ENCODE measurements around the gene ANKRD31.
A peak's percentile ranks its signal among the peaks of the same experiment; 100 is the strongest.
"Not testable (repeated sequence)": the region's sequence is repeated elsewhere in the genome, so short reads cannot be mapped to it uniquely, and the experiment has no call there.

ANKRD31 gene

GRCh38 chr5:75236322-75237316 lies at the start of gene ANKRD31:
Gene ANKRD31 (minus strand): TSS chr5:75236878. CDS start chr5:75236686, 192 bp downstream.
- FAIRE-seq (peak; percentile 86), DNase-seq (ENCODE audit: low spot score) (peak; percentile 94)

GRCh38 chr5:75286211-75286773 lies 49.6 kb upstream of the ANKRD31 start:
- DNase-seq (ENCODE audit: low spot score) (no peak), FAIRE-seq (no peak)

- no peak for FAIRE-seq
- no peak for DNase-seq (ENCODE audit: low spot score)
Observed at GRCh38 chr5:75282581-75282980, 45.9 kb upstream of the ANKRD31 start.

GRCh38 chr5:75281716-75282465 lies 45.2 kb upstream of the ANKRD31 start:
- DNase-seq (ENCODE audit: low spot score) (peak; percentile 38), FAIRE-seq (peak; percentile 86)

GRCh38 chr5:75279321-75279720 lies 42.6 kb upstream of the ANKRD31 start:
- FAIRE-seq = no peak

GRCh38 chr5:75277463-75277862 lies 40.8 kb upstream of the ANKRD31 start:
- FAIRE-seq (no peak), DNase-seq (ENCODE audit: low spot score) (no peak)

More at GRCh38 chr5:75279321-75279720, 42.6 kb upstream of the ANKRD31 start:
- no peak for DNase-seq (ENCODE audit: low spot score)

GRCh38 chr5:75275756-75276155 lies 39.1 kb upstream of the ANKRD31 start:
- DNase-seq (ENCODE audit: low spot score) (no peak), FAIRE-seq (no peak)

GRCh38 chr5:75275147-75275546 lies 38.5 kb upstream of the ANKRD31 start:
- FAIRE-seq = no peak

GRCh38 chr5:75274486-75274885 lies 37.8 kb upstream of the ANKRD31 start:
- no peak for DNase-seq (ENCODE audit: low spot score)
- FAIRE-seq = no peak

More at GRCh38 chr5:75275147-75275546, 38.5 kb upstream of the ANKRD31 start:
- DNase-seq (ENCODE audit: low spot score) = no peak

GRCh38 chr5:75270605-75271004 lies 33.9 kb upstream of the ANKRD31 start:
- not testable (repeated sequence) for DNase-seq (ENCODE audit: low spot score); FAIRE-seq

GRCh38 chr5:75265731-75266130 lies 29.1 kb upstream of the ANKRD31 start:
- DNase-seq (ENCODE audit: low spot score) (no peak), FAIRE-seq (no peak)

GRCh38 chr5:75262271-75262670 lies 25.6 kb upstream of the ANKRD31 start:
- no peak for DNase-seq (ENCODE audit: low spot score)

GRCh38 chr5:75260708-75261107 lies 24.0 kb upstream of the ANKRD31 start:
- DNase-seq (ENCODE audit: low spot score) (no peak), FAIRE-seq (no peak)

More at GRCh38 chr5:75262271-75262670, 25.6 kb upstream of the ANKRD31 start:
- FAIRE-seq = no peak

GRCh38 chr5:75250452-75250851 lies 13.8 kb upstream of the ANKRD31 start:
- not testable (repeated sequence) for FAIRE-seq; DNase-seq (ENCODE audit: low spot score)

- no peak for FAIRE-seq
- DNase-seq (ENCODE audit: low spot score) = no peak
Observed at GRCh38 chr5:75245023-75245422, 8.3 kb upstream of the ANKRD31 start.

GRCh38 chr5:75243510-75243909 lies 6.8 kb upstream of the ANKRD31 start:
- no peak for FAIRE-seq

GRCh38 chr5:75243100-75243499 lies 6.4 kb upstream of the ANKRD31 start:
- no peak for FAIRE-seq
- DNase-seq (ENCODE audit: low spot score) = no peak

More at GRCh38 chr5:75243510-75243909, 6.8 kb upstream of the ANKRD31 start:
- no peak for DNase-seq (ENCODE audit: low spot score)

GRCh38 chr5:75242067-75242466 lies 5.4 kb upstream of the ANKRD31 start:
- DNase-seq (ENCODE audit: low spot score) = no peak
- no peak for FAIRE-seq

- DNase-seq (ENCODE audit: low spot score) = peak; percentile 57
- no peak for FAIRE-seq
Observed at GRCh38 chr5:75239681-75240080, 3.0 kb upstream of the ANKRD31 start.

- no peak for FAIRE-seq
- peak; percentile 11 for DNase-seq (ENCODE audit: low spot score)
Observed at GRCh38 chr5:75235711-75236110, 967 bp downstream of the ANKRD31 start.

GRCh38 chr5:75234251-75234650 lies 2.4 kb downstream of the ANKRD31 start:
- DNase-seq (ENCODE audit: low spot score) (no peak), FAIRE-seq (no peak)

- DNase-seq (ENCODE audit: low spot score) (no peak), FAIRE-seq (no peak)
Observed at GRCh38 chr5:75226916-75227315, 9.8 kb downstream of the ANKRD31 start.
